Endodermal cell (in vitro differentiated cells): Measurements from ENCODE around the gene CD33. TPM values are rescaled to one million over a fixed set of nuclear protein-coding genes. Genes with fewer than 3 reads are reported as not detected.

ENCODE experiments used
- DNase-seq: peaks from one replicate; pipeline ENCODE4 v3.0.0-alpha.2; 2017
- H3K27ac ChIP-seq: 2 replicates; pipeline ENCODE4 v1.5.1; 2013; ENCODE audit warnings: mild to moderate bottlenecking, low read depth, low read length, moderate library complexity
- H3K27me3 ChIP-seq: 2 replicates; pipeline ENCODE4 v1.6.1; 2013; ENCODE audit warnings: mild to moderate bottlenecking, low read length, moderate library complexity; ENCODE audit not compliant: insufficient read depth, control insufficient read depth, poor library complexity, severe bottlenecking
- H3K36me3 ChIP-seq: 2 replicates; pipeline ENCODE4 v1.7.0; 2013; ENCODE audit warnings: mild to moderate bottlenecking, low read length, moderate library complexity; ENCODE audit not compliant: control insufficient read depth, insufficient read depth
- H3K4me1 ChIP-seq: one replicate; pipeline ENCODE4 v1.7.0; 2013; ENCODE audit warnings: low read length; ENCODE audit not compliant: control insufficient read depth, insufficient read depth
- H3K4me3 ChIP-seq: 2 replicates; pipeline ENCODE4 v1.5.1; 2013; ENCODE audit warnings: mild to moderate bottlenecking, low read length, moderate library complexity
- H3K9ac ChIP-seq: 2 replicates; pipeline ENCODE4 v1.6.1; 2013; ENCODE audit warnings: mild to moderate bottlenecking, low read length, moderate library complexity; ENCODE audit not compliant: poor library complexity, severe bottlenecking; ENCODE audit errors: extremely low read depth
- H3K9me3 ChIP-seq: 2 replicates; pipeline ENCODE4 v1.6.1; 2013; ENCODE audit warnings: mild to moderate bottlenecking, low read length, moderate library complexity; ENCODE audit not compliant: control insufficient read depth
- H3K27ac Mint-ChIP-seq: 2 replicates; pipeline ENCODE4 v1.8.0; 2020; ENCODE audit warnings: mixed read lengths
- H3K27me3 Mint-ChIP-seq: 2 replicates; pipeline ENCODE4 v1.8.0; 2021; ENCODE audit warnings: mild to moderate bottlenecking, mixed read lengths; ENCODE audit not compliant: insufficient read depth
- H3K36me3 Mint-ChIP-seq: 2 replicates; pipeline ENCODE4 v1.8.0; 2020; ENCODE audit warnings: low read depth, mixed read lengths
- H3K4me1 Mint-ChIP-seq: 2 replicates; pipeline ENCODE4 v1.8.0; 2020; ENCODE audit warnings: mixed read lengths
- H3K4me3 Mint-ChIP-seq: 2 replicates; pipeline ENCODE4 v1.8.0; 2020; ENCODE audit warnings: mild to moderate bottlenecking, moderate library complexity, mixed read lengths
- H3K9me3 Mint-ChIP-seq: 2 replicates; pipeline ENCODE4 v1.8.0; 2020; ENCODE audit warnings: mild to moderate bottlenecking, mixed read lengths
- CTCF ChIP-seq: fragments of 200-600 bp; sonication (generic); conservative IDR thresholded peaks from 2 replicates; pipeline ENCODE4 v1.5.0; 2021; ENCODE audit warnings: antibody characterized with exemption, mild to moderate bottlenecking
- WGBS, 2 experiments: methylation state at CpG; one replicate each; pipeline versions ENCODE4 v1.1.5 to v1.1.7; 2013; ENCODE audit warnings: missing lambda C conversion rate in 2 of 2, mixed read lengths in 1 of 2; ENCODE audit not compliant: insufficient coverage in 1 of 2, insufficient read length in 1 of 2; 5-methylcytosine and 5-hydroxymethylcytosine counted together
- total RNA-seq, 2 donors: library from RNA; stranded (reverse); fragmentation: NEBNext Ultra II Directional in 1 of 2; extraction: Animal tissue kit (Norgen Biotek cat#: 25700) in 1 of 2; gene quantifications; 2 replicates in 1 of 2; 3 replicates in 1 of 2; pipeline ENCODE4 v1.2.1, GENCODE V29; 2021

CD33 gene
- total RNA-seq, 2 donors from 2014 or later, result not detected

GRCh38 chr19:51226067-51226466 is 1.2 kb downstream of the CD33 start:
- peaks cover 13% of the 10 kb centered on the region for H3K9me3 Mint-ChIP-seq

GRCh38 chr19:51227326-51227725 is 2.4 kb downstream of the CD33 start:
- Mint-ChIP-seq H3K36me3 (no peaks in the 10 kb centered on the region), H3K9me3 (peaks cover 13% of the 10 kb centered on the region), H3K4me1 (peaks cover 6% of the 10 kb centered on the region), H3K27ac (no peak overlapping the region), H3K27me3 (peaks cover 15% of the 10 kb centered on the region), H3K4me3 (no peak overlapping the region)
- H3K36me3 ChIP-seq, result no peaks in the 10 kb centered on the region
- TF ChIP-seq CTCF, result no peak
- no peak overlapping the region for H3K27ac ChIP-seq
- no peak overlapping the region for H3K9ac ChIP-seq
- H3K4me3 ChIP-seq, result no peak overlapping the region
- DNase-seq, result no peak
- peaks cover 17% of the 10 kb centered on the region for H3K9me3 ChIP-seq
- no peaks in the 10 kb centered on the region for H3K4me1 ChIP-seq
- no peaks in the 10 kb centered on the region for H3K27me3 ChIP-seq
- WGBS, 2 experiments, result 89 to 92% methylated on average over 1 to 2 of the region's 2 CpGs

More at GRCh38 chr19:51226067-51226466, 1.2 kb downstream of the CD33 start:
- Mint-ChIP-seq H3K4me3 (no peak overlapping the region), H3K4me1 (peaks cover 6% of the 10 kb centered on the region), H3K36me3 (no peaks in the 10 kb centered on the region), H3K27me3 (peaks cover 16% of the 10 kb centered on the region), H3K27ac (no peak overlapping the region)
- no peak for TF ChIP-seq CTCF
- no peak overlapping the region for H3K9ac ChIP-seq
- no peaks in the 10 kb centered on the region for H3K4me1 ChIP-seq
- 83 to 88% methylated on average over 1 to 2 of the region's 3 CpGs for WGBS, 2 experiments
- H3K27ac ChIP-seq, result no peak overlapping the region
- no peak for DNase-seq
- H3K27me3 ChIP-seq, result no peaks in the 10 kb centered on the region
- no peaks in the 10 kb centered on the region for H3K36me3 ChIP-seq
- peaks cover 23% of the 10 kb centered on the region for H3K9me3 ChIP-seq
- no peak overlapping the region for H3K4me3 ChIP-seq

- Histone ChIP-seq H3K9ac (no peak overlapping the region), H3K27ac (no peak overlapping the region), H3K36me3 (no peaks in the 10 kb centered on the region), H3K27me3 (no peaks in the 10 kb centered on the region), H3K4me3 (no peak overlapping the region), H3K4me1 (no peaks in the 10 kb centered on the region), H3K9me3 (peaks cover 10% of the 10 kb centered on the region)
- TF ChIP-seq CTCF, result no peak
- DNase-seq, result no peak
- Mint-ChIP-seq H3K27ac (no peak overlapping the region), H3K9me3 (peaks cover 10% of the 10 kb centered on the region), H3K4me1 (peaks cover 6% of the 10 kb centered on the region), H3K27me3 (peaks cover 15% of the 10 kb centered on the region), H3K4me3 (no peak overlapping the region), H3K36me3 (no peaks in the 10 kb centered on the region)
- 96% methylated on average over 2 of the region's 2 CpGs; no CpG with 5 or more reads in 1 of the 2 experiments for WGBS, 2 experiments
Observed at GRCh38 chr19:51227966-51228365, 3.1 kb downstream of the CD33 start.
